HepG2 (cell line): Measurements from ENCODE around the gene TRANK1. TPM values are rescaled to one million over a fixed set of nuclear protein-coding genes. Genes with fewer than 3 reads are reported as not detected.

Source experiments
- ATAC-seq: fragments of 200-7000 bp; cut with Tn5 transposase; 3 replicates; pipeline ENCODE4 v1.9.1; 2020; ENCODE audit warnings: mild to moderate bottlenecking, moderate library complexity
- BruUV-seq: library from RNA; stranded (reverse); fragments of 400-500 nt; replicated peaks from 2 replicates; lab custom pipeline; 2021; lab: Mats Ljungman, UMichigan
- CTCF ChIA-PET: fragments of 300-600 bp; formaldehyde crosslinking; extraction: SDS; loops from one replicate; lab custom pipeline; 2021; ENCODE audit warnings: low total read pairs, inconsistent platforms, low intra/inter-chr PET ratio; lab: Yijun Ruan, JAX
- POLR2A ChIA-PET: fragments of 350-600 bp; sonication (Branson Sonifier 250); formaldehyde crosslinking; loops from one replicate; lab custom pipeline; 2020; ENCODE audit warnings: antibody characterized with exemption, inconsistent platforms; lab: Yijun Ruan, JAX
- DNase-seq: peaks from one replicate; pipeline ENCODE4 v3.0.0-alpha.2; 2015; ENCODE audit warnings: low spot score
- FAIRE-seq: peaks from 3 replicates; lab custom pipeline; 2011; peaks lifted over from hg19 to GRCh38; lab: Jason Lieb, UNC
- H2AFZ ChIP-seq: one replicate; pipeline ENCODE4 v1.6.1; 2011; ENCODE audit warnings: low read length, inconsistent platforms
- H3K27ac ChIP-seq: fragments of 300-600 bp; 3 replicates; pipeline ENCODE4 v1.8.0; 2011; ENCODE audit warnings: mixed run types, mild to moderate bottlenecking, mixed read lengths, low read length, inconsistent platforms; ENCODE audit not compliant: insufficient read depth; ENCODE audit errors: extremely low read length
- H3K27me3 ChIP-seq, 2 experiments: fragments of 200-600 bp in 1 of 2; 2 replicates in 1 of 2; 3 replicates in 1 of 2; pipeline versions ENCODE4 v1.6.0 to v1.8.0; 2011; ENCODE audit warnings: low read length in 2 of 2, mild to moderate bottlenecking in 2 of 2, moderate library complexity in 2 of 2, inconsistent platforms in 1 of 2; ENCODE audit not compliant: insufficient read depth in 2 of 2, control insufficient read depth in 1 of 2
- H3K36me3 ChIP-seq, 2 experiments: fragments of 200-600 bp in 1 of 2; replicated peaks in 1 of 2; 2 replicates in 1 of 2; 3 replicates in 1 of 2; pipeline versions ENCODE4 v1.5.1 to v1.8.0; 2011; ENCODE audit warnings: low read length in 2 of 2, inconsistent platforms in 1 of 2; ENCODE audit not compliant: insufficient read depth in 2 of 2, control insufficient read depth in 1 of 2
- H3K4me1 ChIP-seq: 2 replicates; pipeline ENCODE4 v1.5.1; 2012; ENCODE audit warnings: low read length, inconsistent platforms; ENCODE audit not compliant: insufficient read depth
- H3K4me2 ChIP-seq: 2 replicates; pipeline ENCODE4 v1.6.0; 2011; ENCODE audit warnings: low read depth, low read length, inconsistent platforms
- H3K4me3 ChIP-seq, 3 experiments: fragments of 200-600 bp in 1 of 3; sonication (generic), shearing (Covaris generic) in 1 of 3; replicated peaks in 1 of 3; 2 replicates each; pipeline ENCODE4 v1.5.1; 2011 to 2016; ENCODE audit warnings: low read length in 3 of 3, inconsistent platforms in 2 of 3, low read depth in 2 of 3, mild to moderate bottlenecking in 2 of 3, control low read depth in 1 of 3, mixed read lengths in 1 of 3; ENCODE audit not compliant: insufficient read depth in 1 of 3
- H3K79me2 ChIP-seq: one replicate; pipeline ENCODE4 v1.6.1; 2011; ENCODE audit warnings: low read length, inconsistent platforms; ENCODE audit not compliant: insufficient read depth
- H3K9ac ChIP-seq: 2 replicates; pipeline ENCODE4 v1.6.0; 2011; ENCODE audit warnings: mild to moderate bottlenecking, low read depth, low read length, inconsistent platforms; ENCODE audit not compliant: insufficient read depth
- H3K9me3 ChIP-seq: 2 replicates; pipeline ENCODE4 v1.5.1; 2012; ENCODE audit warnings: mild to moderate bottlenecking, low read length
- H4K20me1 ChIP-seq: 2 replicates; pipeline ENCODE4 v1.6.0; 2011; ENCODE audit warnings: inconsistent platforms, mild to moderate bottlenecking, low read length, moderate library complexity; ENCODE audit not compliant: insufficient read depth
- ERF ChIP-seq: IDR thresholded peaks from 2 replicates; pipeline ENCODE4 v1.6.1; 2018; ENCODE audit warnings: missing biosample characterization, missing genetic modification reagents
- HNRNPLL ChIP-seq: fragments of 200-400 bp; formaldehyde crosslinking; IDR thresholded peaks from 2 replicates; pipeline ENCODE4 v1.6.1; 2017; ENCODE audit warnings: mild to moderate bottlenecking, low read depth, low read length; ENCODE audit not compliant: poor library complexity, severe bottlenecking
- KMT2A ChIP-seq: sonication (generic); formaldehyde crosslinking; IDR thresholded peaks from 2 replicates; pipeline ENCODE4 v1.4.0; 2020; ENCODE audit warnings: missing genetic modification reagents
- ZFP90 ChIP-seq: sonication (generic); formaldehyde crosslinking; IDR thresholded peaks from 2 replicates; pipeline ENCODE4 v1.8.0; 2022; ENCODE audit warnings: missing genetic modification reagents, mild to moderate bottlenecking, inconsistent platforms, borderline replicate concordance
- WGBS: methylation state at CpG from one replicate; pipeline ENCODE4 v1.1.6; 2017; ENCODE audit warnings: low lambda C conversion rate; 5-methylcytosine and 5-hydroxymethylcytosine counted together
- in situ Hi-C: cut with HindIII; loops from 2 replicates; pipeline ENCODE4 v1.10.0; 2017; ENCODE audit warnings: low pct_unique_long_range_greater_than_20kb; ENCODE audit not compliant: extremely low pct_ligation_motif_present
- intact Hi-C: fragments of 100-400 bp; cut with micrococcal nuclease; formaldehyde crosslinking; loops from one replicate; pipeline ENCODE4 v1.10.0; 2022; ENCODE audit not compliant: unreplicated experiment
- polyA plus RNA-seq, 8 experiments: library from polyadenylated mRNA; depleted of rRNA in 3 of 8; stranded (reverse) in 7 of 8; unstranded in 1 of 8; fragments of >200 nt; fragmentation: Illumina TruSeq in 4 of 8; extraction: Trizol in 4 of 8; gene quantifications; 2 replicates each; pipeline versions ENCODE4 v1.2.1 to v1.2.3, GENCODE V29; 2011 to 2016; ENCODE audit warnings: low read depth in 4 of 8, missing spikeins in 1 of 8, mixed read lengths in 1 of 8; ENCODE audit not compliant: insufficient read depth in 1 of 8
- total RNA-seq, 5 experiments: library from RNA; depleted of rRNA; stranded (reverse); fragments of >200 nt; fragmentation: Illumina TruSeq; extraction: Trizol; gene quantifications; 2 replicates each; pipeline ENCODE4 v1.2.3, GENCODE V29; 2016; ENCODE audit warnings: low read depth in 1 of 5
- TF ChIP-seq, protein P1 (sequence below): sonication (generic); formaldehyde crosslinking; IDR thresholded peaks from 2 replicates; pipeline ENCODE4 v1.4.0; 2020; ENCODE audit warnings: mild to moderate bottlenecking, missing genetic modification reagents
- TF ChIP-seq, protein P2 (sequence below): sonication (generic); formaldehyde crosslinking; IDR thresholded peaks from 2 replicates; pipeline ENCODE4 v1.9.0; 2021; ENCODE audit warnings: missing genetic modification reagents, mild to moderate bottlenecking, borderline replicate concordance
- TF ChIP-seq, protein P3 (sequence below), 2 experiments: fragments of 450-650 bp in 1 of 2; sonication (generic) in 1 of 2; formaldehyde crosslinking; IDR thresholded peaks; 2 replicates each; pipeline versions ENCODE4 v1.5.0 to v1.8.0; 2020 to 2022; ENCODE audit warnings: mild to moderate bottlenecking in 1 of 2, missing genetic modification reagents in 1 of 2

The TRANK1 gene
- total and polyA plus RNA-seq, 2 of the 13 experiments (the other 11 are each of a cell fraction or from before 2014, with no cell fraction given), result 0.13 to 0.32 TPM

DNA sequence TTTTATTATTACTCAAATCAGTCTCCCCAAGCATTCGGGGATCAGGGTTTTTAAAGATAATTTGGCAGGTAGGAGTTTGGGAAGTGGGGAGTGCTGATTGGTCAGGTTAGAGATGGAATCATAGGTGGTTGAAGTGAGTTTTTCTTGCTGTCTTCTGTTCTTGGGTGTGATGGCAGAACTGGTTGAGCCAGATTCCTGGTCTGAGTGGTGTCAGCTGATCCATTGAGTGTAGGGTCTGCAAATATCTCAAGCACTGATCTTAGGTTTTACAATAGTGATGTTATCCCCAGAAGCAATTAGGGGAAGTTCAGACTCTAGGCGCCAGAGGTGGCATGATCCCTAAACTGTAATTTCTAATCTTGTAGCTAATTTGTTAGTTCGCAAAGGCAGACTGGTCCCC is 20.6 kb upstream of the TRANK1 start:
- H2AFZ ChIP-seq, result no peak overlapping the region
- no TSS peak for BruUV-seq
- POLR2A ChIA-PET, result no interaction called here

DNA sequence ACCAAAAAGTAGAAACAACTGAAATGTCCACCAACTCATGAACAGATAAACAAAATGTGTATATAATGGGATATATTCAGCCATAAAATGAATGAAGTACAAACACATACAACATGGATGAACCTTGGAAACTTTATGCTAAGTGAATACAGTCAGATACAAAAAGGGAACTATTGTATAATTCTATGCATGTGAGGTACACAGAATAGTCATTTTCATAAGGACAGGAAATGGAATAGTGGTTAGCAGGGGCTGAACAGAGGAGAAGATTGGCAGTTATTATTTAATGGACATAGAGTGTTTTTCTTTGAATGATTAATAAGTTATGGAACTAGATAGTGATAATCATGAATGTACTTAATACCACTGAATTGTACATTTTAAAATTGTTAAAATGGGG is 20.0 kb upstream of the TRANK1 start:
- no peak overlapping the region for H3K4me3 ChIP-seq
- intact Hi-C loops, result no loop called here
- H3K79me2 ChIP-seq, result no peaks in the 10 kb centered on the region
- no peaks in the 10 kb centered on the region for H3K36me3 ChIP-seq
- peaks cover 4% of the 10 kb centered on the region for H3K4me1 ChIP-seq
- no peak for FAIRE-seq
- H3K9ac ChIP-seq, result no peak overlapping the region
- CTCF ChIA-PET, result no interaction called here
- H3K4me2 ChIP-seq, result no peak overlapping the region
- no peak for DNase-seq
- in situ Hi-C loops, result loop anchor here (25.0 kb wide), 1 partner anchor 228 kb away; no protein-coding TSS in a partner anchor
- POLR2A ChIA-PET, result no interaction called here
- no peaks in the 10 kb centered on the region for H3K9me3 ChIP-seq
- H4K20me1 ChIP-seq, result no peaks in the 10 kb centered on the region
- BruUV-seq, result no TSS peak
- H3K27me3 ChIP-seq, result no peaks in the 10 kb centered on the region
- no peak overlapping the region for H3K27ac ChIP-seq
- TF ChIP-seq, protein P1, sequence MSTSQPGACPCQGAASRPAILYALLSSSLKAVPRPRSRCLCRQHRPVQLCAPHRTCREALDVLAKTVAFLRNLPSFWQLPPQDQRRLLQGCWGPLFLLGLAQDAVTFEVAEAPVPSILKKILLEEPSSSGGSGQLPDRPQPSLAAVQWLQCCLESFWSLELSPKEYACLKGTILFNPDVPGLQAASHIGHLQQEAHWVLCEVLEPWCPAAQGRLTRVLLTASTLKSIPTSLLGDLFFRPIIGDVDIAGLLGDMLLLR (CRISPR knock-in tag), result no peak
- TF ChIP-seq, protein P2, sequence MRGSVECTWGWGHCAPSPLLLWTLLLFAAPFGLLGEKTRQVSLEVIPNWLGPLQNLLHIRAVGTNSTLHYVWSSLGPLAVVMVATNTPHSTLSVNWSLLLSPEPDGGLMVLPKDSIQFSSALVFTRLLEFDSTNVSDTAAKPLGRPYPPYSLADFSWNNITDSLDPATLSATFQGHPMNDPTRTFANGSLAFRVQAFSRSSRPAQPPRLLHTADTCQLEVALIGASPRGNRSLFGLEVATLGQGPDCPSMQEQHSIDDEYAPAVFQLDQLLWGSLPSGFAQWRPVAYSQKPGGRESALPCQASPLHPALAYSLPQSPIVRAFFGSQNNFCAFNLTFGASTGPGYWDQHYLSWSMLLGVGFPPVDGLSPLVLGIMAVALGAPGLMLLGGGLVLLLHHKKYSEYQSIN (CRISPR knock-in tag), result no peak
- TF ChIP-seq, protein P3, sequence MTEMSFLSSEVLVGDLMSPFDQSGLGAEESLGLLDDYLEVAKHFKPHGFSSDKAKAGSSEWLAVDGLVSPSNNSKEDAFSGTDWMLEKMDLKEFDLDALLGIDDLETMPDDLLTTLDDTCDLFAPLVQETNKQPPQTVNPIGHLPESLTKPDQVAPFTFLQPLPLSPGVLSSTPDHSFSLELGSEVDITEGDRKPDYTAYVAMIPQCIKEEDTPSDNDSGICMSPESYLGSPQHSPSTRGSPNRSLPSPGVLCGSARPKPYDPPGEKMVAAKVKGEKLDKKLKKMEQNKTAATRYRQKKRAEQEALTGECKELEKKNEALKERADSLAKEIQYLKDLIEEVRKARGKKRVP (CRISPR knock-in tag; IDR thresholded peaks at IDR 0.05), result no peak
- TF ChIP-seq ZFP90 (CRISPR knock-in tag) (no peak), HNRNPLL (no peak), ERF (no peak)
- TF ChIP-seq, all 625 proteins: peak for 0
- no peak overlapping the region for H2AFZ ChIP-seq
- ATAC-seq, result no peak

More for the DNA sequence above, 20.6 kb upstream of the TRANK1 start:
- FAIRE-seq, result no peak
- Histone ChIP-seq H3K4me1 (peaks cover 10% of the 10 kb centered on the region), H3K79me2 (no peaks in the 10 kb centered on the region), H3K9ac (no peak overlapping the region), H3K27ac (no peak overlapping the region), H4K20me1 (no peaks in the 10 kb centered on the region), H3K4me2 (no peak overlapping the region), H3K36me3 (no peaks in the 10 kb centered on the region), H3K9me3 (no peaks in the 10 kb centered on the region), H3K27me3 (no peaks in the 10 kb centered on the region), H3K4me3 (no peak overlapping the region)
- WGBS, result 79% methylated on average over 3 of the region's 3 CpGs
- no peak for DNase-seq
- in situ Hi-C loops, result loop anchor here (25.0 kb wide), 1 partner anchor 228 kb away; no protein-coding TSS in a partner anchor
- intact Hi-C loops, result no loop called here
- CTCF ChIA-PET, result no interaction called here
- no peak for TF ChIP-seq KMT2A (CRISPR knock-in tag)
- ATAC-seq, result no peak
